Measurements from ENCODE around the gene CCDC170. TPM values are rescaled to one million over a fixed set of nuclear protein-coding genes. Genes with fewer than 3 reads are reported as not detected.
"Not testable (repeated sequence)": the region's sequence is repeated elsewhere in the genome, so short reads cannot be mapped to it uniquely, and the experiment has no call there.

Gene CCDC170, protein sequence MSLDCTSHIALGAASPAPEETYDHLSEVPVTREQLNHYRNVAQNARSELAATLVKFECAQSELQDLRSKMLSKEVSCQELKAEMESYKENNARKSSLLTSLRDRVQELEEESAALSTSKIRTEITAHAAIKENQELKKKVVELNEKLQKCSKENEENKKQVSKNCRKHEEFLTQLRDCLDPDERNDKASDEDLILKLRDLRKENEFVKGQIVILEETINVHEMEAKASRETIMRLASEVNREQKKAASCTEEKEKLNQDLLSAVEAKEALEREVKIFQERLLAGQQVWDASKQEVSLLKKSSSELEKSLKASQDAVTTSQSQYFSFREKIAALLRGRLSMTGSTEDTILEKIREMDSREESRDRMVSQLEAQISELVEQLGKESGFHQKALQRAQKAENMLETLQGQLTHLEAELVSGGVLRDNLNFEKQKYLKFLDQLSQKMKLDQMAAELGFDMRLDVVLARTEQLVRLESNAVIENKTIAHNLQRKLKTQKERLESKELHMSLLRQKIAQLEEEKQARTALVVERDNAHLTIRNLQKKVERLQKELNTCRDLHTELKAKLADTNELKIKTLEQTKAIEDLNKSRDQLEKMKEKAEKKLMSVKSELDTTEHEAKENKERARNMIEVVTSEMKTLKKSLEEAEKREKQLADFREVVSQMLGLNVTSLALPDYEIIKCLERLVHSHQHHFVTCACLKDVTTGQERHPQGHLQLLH
- total RNA-seq (2014; rRNA removed; shearing (Covaris generic)): not detected in 2 replicates
- not detected in 2 replicates for polyA plus RNA-seq (2014; cell fraction: nucleus; rRNA removed)

DNA sequence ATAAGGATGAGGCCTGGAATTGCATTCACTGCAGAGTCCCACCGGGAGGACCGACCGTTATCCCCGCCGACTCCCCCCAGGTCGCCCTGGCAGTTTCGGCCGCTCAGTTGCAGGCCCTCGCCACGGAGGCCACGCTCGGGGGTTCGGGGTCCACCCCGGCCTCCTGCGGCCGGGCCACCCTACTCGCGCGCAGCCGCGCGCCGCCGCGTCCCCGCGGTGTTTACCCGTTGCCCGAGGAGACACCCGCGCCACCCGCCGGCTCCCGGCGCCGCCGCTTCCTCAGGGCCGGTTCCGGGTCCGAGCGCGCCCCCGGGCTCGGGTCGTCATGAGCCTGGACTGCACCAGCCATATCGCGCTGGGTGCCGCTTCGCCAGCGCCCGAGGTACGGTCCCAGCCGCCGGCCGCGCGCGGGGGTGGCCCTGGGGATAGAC is at the start of gene CCDC170:
CCDC170 (plus strand) TSS at position 214 of the 431 bp plus-strand sequence; CDS start at position 326, 112 bp downstream.
- no peak for DNase-seq (ENCODE audit: extremely low read depth, low read depth)

DNA sequence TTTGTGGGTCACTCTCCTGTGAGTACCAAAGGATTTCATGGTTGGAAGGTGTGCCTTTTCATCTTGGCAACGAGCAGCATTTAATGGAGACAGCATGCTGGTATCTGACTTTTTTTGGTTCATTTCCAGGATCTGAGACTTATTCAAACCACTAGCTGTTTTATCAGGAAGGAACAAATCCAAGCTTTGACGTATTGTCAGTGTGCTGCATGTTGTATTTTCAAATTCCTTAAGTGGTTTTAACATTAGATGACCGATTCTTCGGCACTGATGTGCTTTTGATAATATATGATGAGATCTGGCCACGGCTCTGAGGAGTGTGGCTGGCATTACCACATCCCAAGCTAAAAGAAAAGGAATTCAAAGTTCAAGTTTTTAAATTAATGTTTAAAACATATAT is 48.3 kb upstream of the CCDC170 start:
- DNase-seq (ENCODE audit: extremely low read depth, low read depth): no peak

DNA sequence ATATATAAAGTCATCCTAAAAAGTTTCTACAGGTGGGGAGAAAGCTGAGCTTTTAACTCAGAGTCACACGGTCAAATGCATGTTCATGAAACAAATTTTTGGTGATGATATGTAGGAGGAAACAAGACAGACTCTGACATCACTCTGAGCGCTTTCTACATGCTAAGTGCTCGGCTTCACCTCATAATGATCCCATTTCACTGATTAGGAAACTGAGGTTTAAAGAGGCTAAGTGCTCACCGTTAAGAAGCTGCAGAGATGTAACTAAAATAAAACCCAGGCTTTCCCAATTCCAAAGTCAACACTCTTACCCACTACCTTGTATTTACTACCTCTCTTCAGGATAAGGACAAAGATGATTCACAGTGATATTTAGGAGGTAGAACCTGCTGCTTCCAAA is 46.6 kb upstream of the CCDC170 start:
- DNase-seq (ENCODE audit: extremely low read depth, low read depth): no peak

DNA sequence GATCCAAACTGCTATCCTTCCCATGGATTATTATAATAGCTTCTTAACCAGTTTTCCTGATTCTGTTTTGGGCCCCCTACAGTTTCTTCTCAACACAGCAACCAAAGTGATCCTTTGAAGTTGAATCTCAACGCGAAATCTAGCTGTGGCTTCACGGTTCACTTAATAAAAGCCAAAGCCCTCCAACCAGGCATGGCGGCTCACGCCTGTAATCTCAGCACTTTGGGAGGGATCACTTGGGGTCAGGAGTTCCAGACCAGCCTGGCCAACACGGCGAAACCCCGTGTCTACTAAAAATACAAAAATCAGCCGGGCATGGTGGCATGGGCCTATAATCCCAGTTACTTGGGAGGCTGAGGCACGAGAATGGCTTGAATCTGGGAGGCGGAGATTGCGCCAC is 45.2 kb upstream of the CCDC170 start:
- DNase-seq (ENCODE audit: extremely low read depth, low read depth): no peak

DNA sequence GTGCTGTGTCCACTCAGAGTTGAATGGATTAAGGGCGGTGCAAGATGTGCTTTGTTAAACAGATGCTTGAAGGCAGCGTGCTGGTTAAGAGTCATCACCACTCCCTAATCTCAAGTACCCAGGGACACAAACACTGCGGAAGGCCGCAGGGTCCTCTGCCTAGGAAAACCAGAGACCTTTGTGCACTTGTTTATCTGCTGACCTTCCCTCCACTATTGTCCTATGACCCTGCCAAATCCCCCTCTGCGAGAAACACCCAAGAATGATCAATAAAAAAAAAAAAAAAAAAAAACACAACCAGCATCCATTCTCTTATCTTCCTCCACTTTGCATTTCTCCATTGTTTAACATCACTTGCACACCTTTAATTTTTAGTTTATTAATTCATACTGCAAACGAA is 42.9 kb upstream of the CCDC170 start:
- not testable (repeated sequence) for DNase-seq (ENCODE audit: extremely low read depth, low read depth)

DNA sequence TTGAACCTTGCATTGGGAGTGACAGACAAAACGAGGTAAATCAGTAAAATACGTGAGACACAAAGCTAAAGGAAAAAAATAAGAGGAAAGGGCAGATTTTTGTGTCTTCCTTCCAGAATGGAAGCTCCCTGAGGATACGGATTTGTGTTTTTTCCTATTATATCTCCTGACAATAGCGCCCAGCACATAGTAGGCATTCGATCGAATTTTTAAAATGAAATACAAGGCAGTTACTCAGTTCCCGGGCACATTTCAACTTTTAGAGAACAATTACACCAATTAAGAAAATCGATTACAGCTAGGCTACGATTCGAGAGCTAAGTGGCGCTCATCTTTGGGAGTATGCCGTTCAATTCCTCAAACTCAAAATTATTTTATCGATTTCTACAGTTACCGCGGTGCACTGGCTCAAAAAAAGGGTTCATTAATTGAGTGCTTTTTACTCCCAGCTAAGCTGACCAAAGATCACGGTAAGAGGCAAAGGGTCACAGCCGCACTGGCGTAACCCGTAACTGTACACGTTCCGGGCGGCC is 42.3 kb upstream of the CCDC170 start:
- DNase-seq (ENCODE audit: extremely low read depth, low read depth): no peak

DNA sequence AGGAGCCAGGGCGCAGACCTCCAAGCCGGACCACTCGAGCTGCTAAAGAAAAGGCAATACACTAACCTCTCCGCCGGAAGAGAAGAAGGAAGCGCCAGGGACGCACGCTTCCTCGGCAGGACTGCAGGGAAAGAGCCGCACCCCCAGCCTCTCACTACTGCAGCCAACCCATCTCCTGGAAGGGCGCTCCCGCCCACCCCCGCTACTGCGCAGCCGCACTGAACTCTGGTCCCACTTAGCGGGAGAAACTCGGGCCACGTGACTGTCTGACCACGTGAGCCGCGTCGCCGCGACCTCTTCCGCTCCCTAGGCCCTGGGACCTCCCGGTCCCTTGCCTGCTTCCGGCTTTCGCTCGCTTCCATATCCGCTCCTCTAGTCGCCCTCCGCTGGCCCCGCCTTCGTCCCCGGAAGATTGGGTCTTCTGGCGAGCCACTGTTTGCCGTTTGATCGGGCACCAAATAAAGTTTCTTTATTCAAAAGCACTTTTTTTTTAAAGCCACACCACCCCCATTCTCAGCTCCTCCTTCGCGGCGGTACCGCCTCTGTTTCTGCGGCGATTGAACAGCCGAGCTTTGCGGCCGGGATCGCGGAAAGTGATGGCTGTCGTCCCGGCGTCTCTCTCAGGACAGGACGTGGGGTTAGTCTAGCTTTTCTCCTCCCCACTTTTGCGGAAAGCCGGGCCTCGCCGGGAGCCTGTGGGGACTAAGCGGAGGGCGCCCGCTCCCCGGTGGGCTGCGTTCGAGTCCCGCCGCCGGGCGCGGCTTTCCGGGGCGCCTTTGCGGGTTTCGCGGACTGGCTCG is 41.7 kb upstream of the CCDC170 start, which contains the start of gene RMND1:
RMND1 (minus strand) TSS at position 177 of the 800 bp plus-strand sequence. CDS start 6,315 bp downstream, outside the sequence.
- peak; percentile 99 for DNase-seq (ENCODE audit: extremely low read depth, low read depth)

DNA sequence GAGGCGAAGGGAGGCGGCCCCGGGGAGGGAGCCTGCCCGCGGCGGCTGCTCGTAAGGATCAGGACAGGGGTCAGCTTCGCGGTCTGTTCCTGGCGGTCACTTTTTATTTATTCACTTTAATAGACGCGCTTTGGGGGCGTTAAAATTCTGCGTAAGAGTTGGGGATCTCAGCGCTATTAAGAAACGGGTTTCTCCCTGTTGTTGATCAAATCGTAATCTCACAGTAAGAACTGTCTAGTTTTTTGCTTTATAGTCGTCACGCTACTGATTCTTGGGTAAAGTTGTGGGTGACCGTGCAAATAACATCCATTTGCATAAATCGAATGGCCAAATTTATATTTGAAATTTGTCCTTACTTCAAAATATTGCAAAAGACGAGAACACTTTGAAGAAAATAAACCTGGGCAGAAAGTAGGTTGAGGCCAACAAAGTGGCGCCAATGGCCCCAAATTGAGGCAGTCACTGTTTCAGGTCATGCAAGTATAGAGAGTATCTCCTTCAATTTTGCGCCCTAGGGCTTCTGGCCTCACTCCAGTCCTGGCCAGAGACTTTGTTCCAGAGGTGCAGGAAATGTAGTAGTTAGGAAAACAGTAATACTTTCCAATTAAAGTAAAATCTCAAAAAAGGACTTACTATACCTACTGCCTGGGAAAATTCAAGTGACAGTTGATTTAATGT is 40.9 kb upstream of the CCDC170 start:
- DNase-seq (ENCODE audit: extremely low read depth, low read depth): no peak

DNA sequence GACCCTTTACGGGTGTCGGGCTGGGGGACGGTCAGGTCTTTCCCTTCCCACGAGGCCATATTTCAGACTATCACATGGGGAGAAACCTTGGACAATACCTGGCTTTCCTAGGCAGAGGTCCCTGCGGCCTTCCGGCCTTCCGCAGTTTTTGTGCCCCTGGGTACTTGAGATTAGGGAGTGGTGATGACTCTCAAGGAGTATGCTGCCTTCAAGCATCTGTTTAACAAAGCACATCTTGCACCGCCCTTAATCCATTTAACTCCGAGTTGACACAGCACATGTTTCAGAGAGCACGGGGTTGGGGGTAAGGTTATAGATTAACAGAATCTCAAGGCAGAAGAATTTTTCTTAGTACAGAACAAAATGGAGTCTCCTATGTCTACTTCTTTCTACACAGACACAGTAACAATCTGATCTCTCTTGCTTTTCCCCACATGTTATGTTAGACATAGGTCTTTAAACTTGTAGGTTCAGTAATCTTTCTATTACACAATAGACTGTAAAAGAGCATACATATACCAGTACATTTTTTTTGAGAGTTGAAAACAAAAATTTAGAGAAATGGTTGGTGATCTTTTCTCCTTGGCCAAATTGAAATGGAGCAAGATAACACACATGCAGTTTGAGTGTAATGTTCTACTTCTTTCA is 37.9 kb upstream of the CCDC170 start:
- not testable (repeated sequence) for DNase-seq (ENCODE audit: extremely low read depth, low read depth)

DNA sequence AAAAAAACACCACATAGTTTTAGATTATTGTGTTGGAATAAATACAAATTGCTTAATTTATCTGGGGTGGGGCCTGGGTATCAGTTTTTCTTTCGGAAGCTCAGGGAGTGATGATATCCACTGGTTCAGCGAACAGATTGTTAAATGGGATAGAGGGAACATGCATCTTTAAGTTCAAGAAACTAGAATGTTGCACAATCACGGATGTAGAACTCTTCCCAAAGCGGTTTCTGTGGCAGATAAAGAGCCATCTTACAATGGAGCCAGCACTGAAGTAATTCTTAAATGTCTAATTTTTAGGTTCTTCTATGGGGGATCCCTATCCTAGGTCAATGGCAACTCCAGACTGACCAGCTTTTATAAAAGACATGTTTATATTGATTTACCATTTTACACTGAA is 32.1 kb upstream of the CCDC170 start:
- DNase-seq (ENCODE audit: extremely low read depth, low read depth): no peak

DNA sequence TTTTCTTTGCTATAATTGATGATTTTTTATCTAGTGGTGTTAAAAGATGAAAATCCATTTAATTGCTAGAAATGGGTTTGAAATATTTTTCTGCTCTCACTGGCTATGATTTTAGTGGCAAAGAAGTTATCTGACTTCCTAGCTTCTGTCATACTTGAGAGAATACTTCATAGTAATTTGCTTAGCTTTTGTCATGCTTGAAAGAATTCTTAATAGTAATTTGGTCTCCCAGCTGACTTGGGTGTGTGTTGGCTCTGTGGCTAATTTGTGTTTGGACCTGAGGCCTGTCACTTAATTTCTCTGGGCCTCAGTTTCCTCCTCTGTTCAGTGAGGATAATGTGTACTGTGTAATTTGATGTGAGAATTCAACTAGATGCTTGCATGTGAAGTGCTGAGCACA is 29.1 kb upstream of the CCDC170 start:
- no peak for DNase-seq (ENCODE audit: extremely low read depth, low read depth)

DNA sequence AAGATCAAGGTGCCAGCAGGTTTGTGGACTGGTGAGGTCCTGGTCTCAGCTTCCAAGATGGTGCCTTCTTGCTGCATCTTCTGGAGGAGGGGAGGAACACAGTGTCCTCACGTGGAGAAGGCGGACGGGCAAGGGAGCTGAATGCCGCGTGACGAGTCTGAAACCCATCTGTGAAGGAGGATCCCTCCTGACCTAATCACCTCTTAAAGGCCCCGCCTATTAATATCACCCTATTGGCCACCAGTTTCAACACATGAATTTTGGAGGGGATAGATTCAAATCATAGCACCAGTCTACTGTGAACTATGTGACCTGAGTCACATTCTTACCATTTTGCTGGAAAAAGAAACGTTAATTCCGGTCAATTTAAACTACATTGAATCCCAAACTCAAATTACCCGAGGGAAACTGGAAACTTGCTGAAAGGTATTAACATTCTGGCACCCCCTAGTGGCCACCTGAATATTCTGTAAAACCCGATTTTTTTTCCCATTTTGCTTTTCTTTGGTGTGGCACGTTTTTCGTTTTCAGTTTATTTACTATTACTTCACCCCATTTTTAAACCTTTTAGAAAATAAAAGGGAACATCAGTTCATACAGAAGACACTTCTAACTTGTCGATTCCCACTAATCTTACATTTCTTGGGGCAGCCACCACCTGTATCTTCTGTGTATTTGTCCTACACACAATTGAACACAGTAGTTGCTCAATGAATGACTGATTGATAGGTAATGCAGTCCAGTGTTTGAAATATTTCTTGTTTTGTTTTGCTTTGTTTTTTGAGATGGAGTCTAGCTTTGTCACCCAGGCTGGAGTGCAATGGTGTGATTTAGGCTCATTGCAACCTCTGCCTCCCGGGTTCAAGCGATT is 17.9 kb upstream of the CCDC170 start:
- peak; percentile 26 for DNase-seq (ENCODE audit: extremely low read depth, low read depth)

DNA sequence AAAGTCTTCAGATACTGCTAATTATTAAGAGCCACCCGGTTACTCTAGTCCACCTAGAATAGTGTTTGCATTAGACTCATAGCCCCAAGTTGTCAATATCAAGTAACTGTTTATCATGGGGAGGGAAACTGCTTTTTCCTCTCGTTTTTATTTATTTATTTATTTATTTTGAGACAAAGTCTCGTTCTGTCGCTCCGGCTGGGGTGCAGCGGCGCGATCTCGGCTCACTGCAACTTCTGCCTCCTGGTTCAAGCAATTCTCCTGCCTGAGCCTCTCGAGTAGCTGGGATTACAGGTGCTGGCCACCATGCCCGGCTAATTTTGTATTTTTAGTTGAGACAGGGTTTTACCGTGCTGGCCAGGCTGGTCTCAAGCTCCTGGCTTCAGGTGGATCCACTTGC is 16.1 kb upstream of the CCDC170 start:
- no peak for DNase-seq (ENCODE audit: extremely low read depth, low read depth)

DNA sequence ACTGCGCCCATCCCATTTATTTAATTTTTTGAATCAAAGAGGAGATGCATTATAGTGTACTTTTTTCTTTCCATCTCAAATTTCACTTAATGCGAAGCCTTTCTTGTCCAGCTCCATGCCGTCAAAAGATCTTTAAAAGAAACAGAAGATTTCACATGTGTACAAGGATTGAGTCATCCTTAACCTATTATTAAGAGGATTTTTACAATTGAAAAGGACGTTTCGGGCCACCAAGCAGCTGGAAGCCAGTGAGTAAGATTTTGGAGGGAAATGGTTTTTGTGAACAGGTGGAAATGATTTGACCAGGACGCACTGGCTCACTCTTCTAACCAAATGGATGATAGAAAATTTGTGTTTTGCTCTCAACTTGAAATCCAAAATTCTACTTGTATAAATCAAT is 15.1 kb upstream of the CCDC170 start:
- no peak for DNase-seq (ENCODE audit: extremely low read depth, low read depth)

DNA sequence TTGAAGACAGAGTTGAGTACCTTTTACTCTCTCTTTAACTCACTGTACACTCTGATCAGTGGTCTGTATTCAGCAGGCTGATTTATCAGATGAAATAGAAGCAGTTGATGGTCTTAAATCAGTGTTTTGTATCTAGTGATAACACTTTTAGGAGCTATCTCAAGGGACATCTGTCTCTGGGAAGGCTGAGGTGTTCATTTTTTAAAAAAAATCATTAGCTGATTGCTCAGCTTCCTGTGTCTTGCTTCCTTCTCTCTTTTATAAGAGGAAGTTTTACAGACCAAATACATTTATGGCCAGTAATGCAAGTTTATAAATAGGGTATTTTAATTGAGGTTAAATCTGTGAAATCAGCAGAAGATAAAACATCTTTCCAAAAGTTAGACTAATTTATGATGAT is 12.0 kb upstream of the CCDC170 start:
- no peak for DNase-seq (ENCODE audit: extremely low read depth, low read depth)

DNA sequence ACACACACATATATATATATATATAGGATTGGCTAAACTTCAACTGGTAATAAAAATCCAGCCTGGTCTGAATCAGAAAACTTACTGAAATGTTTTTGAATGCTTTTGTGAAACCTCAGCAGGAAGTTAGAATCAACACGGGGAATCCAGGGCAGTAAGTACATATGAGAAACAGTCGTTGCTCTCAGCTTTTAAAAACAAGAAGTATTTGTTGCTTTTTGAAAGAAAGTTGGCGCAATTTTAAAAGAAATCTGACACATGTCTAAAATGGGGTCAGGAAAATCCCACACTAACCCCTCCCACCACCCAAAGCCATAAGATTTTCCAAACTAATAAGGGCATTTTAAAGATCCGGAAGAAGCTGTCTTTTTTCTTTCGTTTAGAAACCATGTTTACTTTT is 11.5 kb upstream of the CCDC170 start:
- no peak for DNase-seq (ENCODE audit: extremely low read depth, low read depth)

DNA sequence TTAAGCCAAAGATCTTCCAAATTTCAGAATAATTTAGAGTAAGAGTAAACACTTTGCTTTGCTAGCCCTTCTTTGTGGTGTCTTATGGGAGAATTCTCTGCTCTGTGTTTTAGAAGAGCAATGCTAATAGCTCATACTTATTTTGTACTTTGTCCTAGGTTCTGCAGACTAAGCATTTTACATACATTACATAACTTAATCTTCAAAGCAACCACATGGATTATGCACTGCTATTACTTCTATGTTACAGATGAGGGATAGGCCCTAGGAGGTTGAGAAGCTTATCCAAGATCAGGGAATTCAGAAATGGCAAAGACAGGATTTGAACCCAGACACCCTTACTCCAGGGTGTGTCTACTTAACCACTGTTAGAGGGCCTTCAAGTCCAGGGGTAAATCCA is 9.8 kb upstream of the CCDC170 start:
- DNase-seq (ENCODE audit: extremely low read depth, low read depth): no peak

DNA sequence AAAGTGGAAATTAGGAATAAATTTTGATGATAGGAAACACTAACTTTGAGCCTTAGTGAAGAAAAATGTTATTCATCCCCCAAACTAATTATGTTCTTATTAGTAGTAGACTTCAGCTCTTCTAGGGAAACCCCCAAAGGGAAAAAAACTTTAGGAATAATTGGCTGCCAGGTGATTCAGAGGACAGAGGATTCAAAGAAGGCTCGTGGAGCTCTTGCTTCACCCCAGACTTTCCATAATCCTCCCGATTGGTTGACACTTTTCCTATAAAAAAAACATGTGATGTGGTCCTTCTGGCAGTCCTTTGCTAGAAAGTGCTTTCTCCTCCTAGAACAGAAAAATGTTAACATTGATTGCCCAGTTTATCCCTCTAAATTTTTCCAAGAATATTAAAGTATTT is 5.6 kb upstream of the CCDC170 start:
- no peak for DNase-seq (ENCODE audit: extremely low read depth, low read depth)

DNA sequence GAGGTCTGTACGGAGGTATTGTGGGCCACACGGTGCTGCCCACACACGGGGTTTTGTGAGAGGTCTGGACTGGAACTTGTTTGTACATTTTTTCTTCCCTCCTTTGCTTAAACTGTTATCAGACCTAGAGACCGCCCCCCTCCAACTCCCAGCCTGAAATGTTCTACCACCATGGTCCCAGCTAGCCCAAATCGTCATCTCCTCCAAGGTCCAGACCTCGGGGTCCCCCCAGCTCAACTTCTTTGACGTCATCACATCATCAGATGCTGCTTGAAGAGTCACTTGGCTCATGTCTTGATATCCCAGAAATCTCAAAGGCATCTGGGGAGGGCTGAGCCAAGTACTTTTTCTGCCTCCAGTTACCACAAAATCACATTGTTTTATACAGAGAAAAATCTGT is 2.8 kb upstream of the CCDC170 start:
- no peak for DNase-seq (ENCODE audit: extremely low read depth, low read depth)
